ENCODE measurements around the gene CASZ1.

Gene CASZ1

DNA sequence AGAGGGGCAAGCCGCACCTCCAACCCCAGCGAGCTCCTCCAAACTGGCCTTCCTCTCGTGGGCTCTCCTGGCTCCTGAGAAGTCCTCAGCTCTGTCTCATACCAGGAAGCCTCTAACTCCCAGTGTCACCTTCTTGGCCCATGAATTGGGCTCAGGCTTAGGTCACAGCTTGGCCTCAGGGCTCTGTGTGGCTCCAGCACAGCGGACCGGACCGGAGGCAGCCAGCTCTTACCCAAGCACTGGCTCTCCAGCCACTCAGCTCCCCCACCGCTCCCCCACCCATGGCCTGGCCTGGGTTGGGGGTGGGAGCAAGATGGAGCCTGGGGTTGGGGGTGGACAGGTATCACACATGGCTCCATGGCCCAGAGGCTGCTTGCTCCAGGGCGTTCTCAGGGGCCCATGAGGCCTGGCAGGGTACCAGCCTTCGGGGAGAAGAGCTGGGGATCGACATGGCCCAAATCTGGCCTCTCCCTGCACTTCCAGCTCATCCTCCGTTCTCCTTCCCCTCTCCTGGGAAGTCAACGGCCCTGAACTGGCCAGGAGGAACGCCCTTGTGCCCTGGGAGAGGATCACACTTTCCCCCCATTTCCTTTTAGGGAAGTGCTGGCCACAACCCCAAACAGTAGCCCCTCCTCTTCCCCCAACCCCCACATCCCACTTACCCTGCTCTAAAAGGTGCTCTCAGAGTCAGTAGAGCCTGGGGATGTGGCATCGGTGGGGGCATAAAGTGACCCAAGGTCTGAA lies 97.5 kb downstream of the CASZ1 start:
- no peak overlapping the region for H3K27ac Mint-ChIP-seq
- H3K4me1 Mint-ChIP-seq, result peaks cover 20% of the 10 kb centered on the region
- ATAC-seq, result no peak
- no peak for DNase-seq
- H3K27me3 Mint-ChIP-seq, result peaks cover 10% of the 10 kb centered on the region
- H3K9me3 Mint-ChIP-seq, result no peaks in the 10 kb centered on the region
- H3K4me3 Mint-ChIP-seq, result no peak overlapping the region
- H3K36me3 Mint-ChIP-seq (ENCODE audit: low read depth), result no peaks in the 10 kb centered on the region

GRCh38 chr1:10697621-10698160 lies 98.8 kb downstream of the CASZ1 start:
- H3K36me3 Mint-ChIP-seq (ENCODE audit: low read depth), result no peaks in the 10 kb centered on the region
- H3K4me1 Mint-ChIP-seq, result peaks cover 29% of the 10 kb centered on the region
- H3K27ac Mint-ChIP-seq, result no peak overlapping the region
- ATAC-seq, result no peak
- no peak for DNase-seq
- no peaks in the 10 kb centered on the region for H3K9me3 Mint-ChIP-seq
- peaks cover 10% of the 10 kb centered on the region for H3K27me3 Mint-ChIP-seq
- H3K4me3 Mint-ChIP-seq, result no peak overlapping the region

- no peaks in the 10 kb centered on the region for H3K36me3 Mint-ChIP-seq (ENCODE audit: low read depth)
- no peak overlapping the region for H3K27ac Mint-ChIP-seq
- no peak overlapping the region for H3K4me3 Mint-ChIP-seq
- peaks cover 10% of the 10 kb centered on the region for H3K27me3 Mint-ChIP-seq
- DNase-seq (peak; percentile 44), ATAC-seq (peak; percentile 60)
- H3K4me1 Mint-ChIP-seq, result peaks cover 36% of the 10 kb centered on the region
- H3K9me3 Mint-ChIP-seq, result no peaks in the 10 kb centered on the region
Measured at GRCh38 chr1:10696977-10697376, 99.5 kb downstream of the CASZ1 start.

GRCh38 chr1:10694633-10695627 lies 101.5 kb downstream of the CASZ1 start:
- Mint-ChIP-seq H3K9me3 (no peaks in the 10 kb centered on the region), H3K36me3 (ENCODE audit: low read depth) (no peaks in the 10 kb centered on the region), H3K27ac (no peak overlapping the region), H3K4me1 (peaks cover 41% of the 10 kb centered on the region), H3K27me3 (peaks cover 8% of the 10 kb centered on the region), H3K4me3 (peak overlapping the region; percentile 65)
- ATAC-seq (peak; percentile 49), DNase-seq (peak; percentile 75)

DNA sequence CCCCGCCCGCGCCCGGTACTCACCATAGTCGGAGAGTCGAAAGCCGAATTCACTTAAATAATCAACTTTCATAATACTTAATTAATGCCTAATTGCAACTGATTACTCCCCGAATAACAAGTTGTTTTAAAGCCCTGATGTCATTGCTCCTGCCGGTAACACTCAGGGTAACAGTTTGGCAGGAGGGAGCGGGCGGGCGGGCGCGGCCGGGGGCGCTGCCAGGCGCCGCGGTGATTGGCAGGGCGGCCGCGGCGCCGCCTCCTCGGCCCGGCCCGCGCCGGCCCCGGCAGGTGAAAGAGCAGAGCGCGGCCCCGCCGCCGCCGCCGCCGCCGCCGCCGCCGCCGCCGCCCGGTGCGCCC lies 102.2 kb downstream of the CASZ1 start:
- ATAC-seq (peak; percentile 41), DNase-seq (no peak)
- Mint-ChIP-seq H3K9me3 (no peaks in the 10 kb centered on the region), H3K27me3 (peaks cover 8% of the 10 kb centered on the region), H3K4me1 (peaks cover 43% of the 10 kb centered on the region), H3K36me3 (ENCODE audit: low read depth) (no peaks in the 10 kb centered on the region), H3K27ac (peak overlapping the region; percentile 68), H3K4me3 (peak overlapping the region; percentile 78)

DNA sequence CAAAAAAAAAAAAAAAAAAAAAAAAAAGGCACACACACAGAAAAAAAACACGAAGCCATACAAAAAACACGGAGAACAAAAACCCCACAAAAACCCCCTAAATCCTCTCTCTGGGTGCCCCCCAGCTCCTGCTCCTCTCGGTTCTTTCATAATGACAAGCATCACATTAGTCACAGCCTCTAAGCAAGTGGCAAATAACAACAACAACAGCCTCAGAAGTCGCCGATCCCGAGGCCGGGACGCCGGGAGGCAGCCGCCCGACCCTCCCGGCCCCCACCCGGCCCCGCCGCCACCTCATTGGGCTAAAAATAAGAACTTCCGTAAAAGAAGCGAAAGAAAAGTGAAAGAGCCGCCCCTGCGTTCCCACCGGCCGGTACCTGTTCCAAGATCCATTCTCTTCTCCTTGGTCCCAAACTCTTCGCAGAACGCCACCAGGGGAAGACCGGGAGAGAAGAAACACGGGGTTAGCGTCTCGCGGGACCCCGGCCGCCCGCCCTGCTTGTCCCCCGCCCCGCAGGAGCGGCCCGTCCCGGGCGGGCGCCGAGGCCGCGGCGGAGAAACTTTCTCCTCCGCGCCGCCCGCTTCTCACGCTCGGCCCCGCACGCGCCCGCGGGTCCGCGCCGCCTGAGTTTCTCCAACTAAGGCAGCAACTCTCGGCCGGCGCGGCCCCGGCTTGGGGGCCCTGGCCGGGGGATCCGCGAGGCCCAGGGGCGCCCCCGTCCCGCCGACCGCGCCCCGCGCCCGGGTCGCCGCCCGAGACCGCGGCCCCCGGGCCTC lies 102.8 kb downstream of the CASZ1 start:
- H3K9me3 Mint-ChIP-seq, result no peaks in the 10 kb centered on the region
- peak overlapping the region; percentile 79 for H3K4me3 Mint-ChIP-seq
- ATAC-seq, result no peak
- peaks cover 43% of the 10 kb centered on the region for H3K4me1 Mint-ChIP-seq
- peaks cover 8% of the 10 kb centered on the region for H3K27me3 Mint-ChIP-seq
- H3K36me3 Mint-ChIP-seq (ENCODE audit: low read depth), result no peaks in the 10 kb centered on the region
- H3K27ac Mint-ChIP-seq, result peak overlapping the region; percentile 76
- DNase-seq, result peak; percentile 51

DNA sequence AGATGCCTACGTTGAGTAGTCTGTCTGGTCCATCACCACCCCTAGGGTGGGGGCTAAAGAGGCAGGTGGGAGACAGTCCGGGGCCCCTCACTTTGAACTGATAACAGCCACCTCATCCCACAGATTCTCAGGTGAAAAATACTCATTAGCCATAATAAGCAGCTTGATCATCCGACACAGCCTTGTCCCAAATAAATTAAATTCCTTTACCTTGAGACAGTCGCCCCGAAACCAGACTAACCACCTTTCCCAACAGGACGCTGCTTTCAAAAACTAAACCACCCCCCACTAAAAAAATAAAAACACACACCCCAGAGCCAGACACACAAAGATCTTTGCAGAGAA lies 103.3 kb downstream of the CASZ1 start:
- H3K4me3 Mint-ChIP-seq, result peak overlapping the region; percentile 79
- no peaks in the 10 kb centered on the region for H3K9me3 Mint-ChIP-seq
- ATAC-seq (no peak), DNase-seq (no peak)
- H3K27ac Mint-ChIP-seq, result peak overlapping the region; percentile 76
- H3K36me3 Mint-ChIP-seq (ENCODE audit: low read depth), result no peaks in the 10 kb centered on the region
- H3K27me3 Mint-ChIP-seq, result peaks cover 8% of the 10 kb centered on the region
- peaks cover 43% of the 10 kb centered on the region for H3K4me1 Mint-ChIP-seq

- DNase-seq (peak; percentile 79), ATAC-seq (peak; percentile 63)
- no peaks in the 10 kb centered on the region for H3K36me3 Mint-ChIP-seq (ENCODE audit: low read depth)
- H3K4me1 Mint-ChIP-seq, result peaks cover 42% of the 10 kb centered on the region
- H3K27ac Mint-ChIP-seq, result peak overlapping the region; percentile 61
- H3K4me3 Mint-ChIP-seq, result peak overlapping the region; percentile 79
- peaks cover 7% of the 10 kb centered on the region for H3K27me3 Mint-ChIP-seq
- H3K9me3 Mint-ChIP-seq, result no peaks in the 10 kb centered on the region
Measured at GRCh38 chr1:10692401-10693021, 103.9 kb downstream of the CASZ1 start.

GRCh38 chr1:10691740-10692125 lies 104.7 kb downstream of the CASZ1 start:
- peak; percentile 29 for ATAC-seq

DNA sequence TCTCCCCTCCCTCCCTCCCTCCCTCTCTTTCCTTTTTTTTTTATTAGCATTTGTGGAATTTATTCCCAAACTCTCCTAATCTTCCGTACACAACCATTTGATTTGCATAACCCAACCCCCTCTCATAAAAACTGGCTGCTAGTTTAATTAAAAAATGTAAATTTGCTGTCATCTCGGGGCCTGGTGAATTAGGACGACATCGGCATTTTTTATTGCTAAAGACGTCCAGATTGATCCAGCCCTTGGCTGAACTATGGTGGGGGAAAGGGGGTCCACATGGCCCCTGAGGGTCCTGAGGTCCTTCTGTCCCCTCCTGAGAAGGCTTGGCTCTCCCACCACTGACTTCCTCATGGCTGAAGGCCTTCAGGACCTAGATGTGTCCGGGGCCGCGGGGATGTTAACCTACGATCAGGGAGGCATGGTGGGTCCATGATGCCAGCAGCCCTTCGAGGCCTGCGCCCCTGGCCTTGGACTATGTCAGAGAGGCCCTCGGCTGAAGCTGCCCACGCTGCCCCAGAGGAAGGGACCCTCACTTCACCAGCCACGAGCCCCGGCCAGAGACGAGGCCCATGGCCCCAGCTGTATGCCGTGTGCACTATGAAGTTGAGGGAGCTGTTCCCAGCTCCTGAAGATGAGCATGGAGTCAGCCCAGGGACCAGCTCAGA lies 105.2 kb downstream of the CASZ1 start:
- peaks cover 29% of the 10 kb centered on the region for H3K4me1 Mint-ChIP-seq
- ATAC-seq (no peak), DNase-seq (no peak)
- no peaks in the 10 kb centered on the region for H3K9me3 Mint-ChIP-seq
- no peak overlapping the region for H3K4me3 Mint-ChIP-seq
- H3K36me3 Mint-ChIP-seq (ENCODE audit: low read depth), result no peaks in the 10 kb centered on the region
- H3K27me3 Mint-ChIP-seq, result peaks cover 7% of the 10 kb centered on the region
- no peak overlapping the region for H3K27ac Mint-ChIP-seq

More at GRCh38 chr1:10691740-10692125, 104.7 kb downstream of the CASZ1 start:
- DNase-seq, result peak; percentile 21
- no peaks in the 10 kb centered on the region for H3K36me3 Mint-ChIP-seq (ENCODE audit: low read depth)
- H3K9me3 Mint-ChIP-seq, result no peaks in the 10 kb centered on the region
- peaks cover 34% of the 10 kb centered on the region for H3K4me1 Mint-ChIP-seq
- H3K27me3 Mint-ChIP-seq, result peaks cover 7% of the 10 kb centered on the region
- H3K27ac Mint-ChIP-seq, result no peak overlapping the region
- no peak overlapping the region for H3K4me3 Mint-ChIP-seq

DNA sequence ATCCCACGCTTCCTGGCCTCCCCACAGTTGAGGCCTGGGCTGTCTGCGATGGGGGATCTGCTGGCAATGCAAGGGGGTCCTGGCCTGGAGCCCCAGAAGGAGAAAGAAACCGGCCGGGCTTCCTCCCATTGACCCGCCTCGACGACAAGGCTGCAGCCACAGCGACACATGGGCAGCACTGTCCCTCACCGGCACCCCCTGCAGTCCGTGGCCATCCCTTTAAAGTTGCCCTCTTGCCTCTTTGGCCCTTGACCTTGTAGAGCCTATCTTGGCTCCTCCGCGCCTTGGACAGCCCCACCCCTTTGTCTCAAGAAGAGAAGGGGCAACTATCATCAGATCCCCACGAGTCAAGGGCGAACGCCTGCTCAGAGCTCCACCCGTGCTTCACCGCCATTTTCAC lies 106.0 kb downstream of the CASZ1 start:
- H3K36me3 Mint-ChIP-seq (ENCODE audit: low read depth), result no peaks in the 10 kb centered on the region
- no peak for DNase-seq
- no peak overlapping the region for H3K27ac Mint-ChIP-seq
- ATAC-seq, result no peak
- peaks cover 25% of the 10 kb centered on the region for H3K4me1 Mint-ChIP-seq
- H3K4me3 Mint-ChIP-seq, result no peak overlapping the region
- H3K9me3 Mint-ChIP-seq, result no peaks in the 10 kb centered on the region
- peaks cover 3% of the 10 kb centered on the region for H3K27me3 Mint-ChIP-seq

GRCh38 chr1:10688409-10688786 lies 108.0 kb downstream of the CASZ1 start:
- Mint-ChIP-seq H3K4me1 (peaks cover 21% of the 10 kb centered on the region), H3K9me3 (no peaks in the 10 kb centered on the region), H3K27me3 (no peaks in the 10 kb centered on the region), H3K36me3 (ENCODE audit: low read depth) (no peaks in the 10 kb centered on the region), H3K4me3 (no peak overlapping the region), H3K27ac (no peak overlapping the region)
- no peak for ATAC-seq
- no peak for DNase-seq

DNA sequence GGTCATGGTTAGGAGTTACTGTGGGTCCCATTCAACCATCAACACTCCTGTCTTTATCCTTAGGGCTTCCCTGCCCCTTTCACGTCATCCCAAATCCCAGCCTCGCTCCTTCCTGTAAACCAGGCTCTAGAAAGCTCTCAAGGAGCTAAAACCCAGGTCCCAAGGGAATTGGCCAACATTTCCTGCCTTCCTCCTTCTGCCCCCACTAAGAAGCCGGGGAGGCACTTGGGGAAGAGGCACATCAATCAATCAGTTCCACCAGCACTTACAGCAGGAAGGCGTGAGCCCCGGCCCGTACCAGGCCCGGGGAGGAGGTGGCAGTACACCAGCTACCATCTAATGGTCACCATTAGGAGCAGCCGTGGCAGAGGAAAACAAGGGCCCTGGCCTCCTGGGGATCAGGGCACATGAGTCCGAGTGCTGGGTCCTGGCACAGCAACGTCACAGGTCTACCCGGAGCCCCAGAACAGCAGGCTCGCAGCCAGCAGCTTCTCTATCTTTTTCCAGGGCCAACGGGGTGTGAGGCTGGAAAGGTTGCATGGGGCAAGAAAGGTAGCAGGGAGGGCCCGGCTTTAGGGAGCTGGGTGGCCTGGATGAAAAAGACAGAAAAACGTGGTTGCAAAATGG lies 108.6 kb downstream of the CASZ1 start:
- no peaks in the 10 kb centered on the region for H3K27me3 Mint-ChIP-seq
- no peaks in the 10 kb centered on the region for H3K36me3 Mint-ChIP-seq (ENCODE audit: low read depth)
- no peaks in the 10 kb centered on the region for H3K9me3 Mint-ChIP-seq
- ATAC-seq (no peak), DNase-seq (no peak)
- H3K4me1 Mint-ChIP-seq, result peaks cover 16% of the 10 kb centered on the region
- no peak overlapping the region for H3K27ac Mint-ChIP-seq
- no peak overlapping the region for H3K4me3 Mint-ChIP-seq

Data from activated naive CD8-positive, alpha-beta T cell treated with anti-CD3 and anti-CD28 coated beads, Interleukin-2, amount 50 U/mL, for 24 hours (primary cell).